Mucosa of descending colon (tissue), 3 donors: Measurements from ENCODE around the gene SLC10A7. TPM values are rescaled to one million over a fixed set of nuclear protein-coding genes. Genes with fewer than 3 reads are reported as not detected.

Source experiments
- ATAC-seq: fragments of 200-7000 bp; cut with Tn5 transposase; one replicate; pipeline ENCODE4 v1.9.1; 2020; ENCODE audit warnings: mild to moderate bottlenecking, moderate library complexity
- DNase-seq, 3 donors: peaks; one replicate each; pipeline ENCODE4 v3.0.0-alpha.2; 2020
- H3K36me3 ChIP-seq: fragments of 200-600 bp; one replicate; pipeline ENCODE4 v1.8.0; 2021; ENCODE audit warnings: low read depth, mild to moderate bottlenecking
- H3K4me1 ChIP-seq: fragments of 200-600 bp; one replicate; pipeline ENCODE4 v1.8.0; 2021; ENCODE audit warnings: low read depth, mild to moderate bottlenecking
- H3K4me3 ChIP-seq: fragments of 200-600 bp; one replicate; pipeline ENCODE4 v1.8.0; 2021; ENCODE audit warnings: mild to moderate bottlenecking
- H3K9me3 ChIP-seq: fragments of 200-600 bp; one replicate; pipeline ENCODE4 v1.8.0; 2021; ENCODE audit warnings: mild to moderate bottlenecking
- intact Hi-C, 2 donors: fragments of 100-400 bp; cut with DNase I in 1 of 2; cut with micrococcal nuclease in 1 of 2; formaldehyde crosslinking; loops; one replicate each; pipeline versions ENCODE4 v1.11.0 to v1.11.1; 2022; cut with DNase I, micrococcal nuclease
- total RNA-seq, 3 donors: library from RNA; stranded (reverse); fragmentation: NEBNext Ultra II Directional in 2 of 3; extraction: Animal tissue kit (Norgen Biotek cat#: 25700) in 2 of 3; gene quantifications; one replicate each; pipeline versions ENCODE4 v1.2.1 to v1.2.4, GENCODE V29; 2021 to 2023
- TF ChIP-seq, protein P1 (sequence below): fragments of 200-600 bp; IDR thresholded peaks from one replicate; pipeline ENCODE4 v1.8.0; 2022; ENCODE audit warnings: antibody characterized with exemption, mild to moderate bottlenecking
- donor health status: DM: no; HTN: no; CAD: no; lungs with moderate emphysema.
- donor health status: DM: no; HTN: no; CAD: no.
- donor health status: DM: no; HTN: yes; CAD: no.

Gene SLC10A7
- total RNA-seq, 3 donors from 2014 or later = 10.8 to 18.4 (median 18.1) TPM

DNA sequence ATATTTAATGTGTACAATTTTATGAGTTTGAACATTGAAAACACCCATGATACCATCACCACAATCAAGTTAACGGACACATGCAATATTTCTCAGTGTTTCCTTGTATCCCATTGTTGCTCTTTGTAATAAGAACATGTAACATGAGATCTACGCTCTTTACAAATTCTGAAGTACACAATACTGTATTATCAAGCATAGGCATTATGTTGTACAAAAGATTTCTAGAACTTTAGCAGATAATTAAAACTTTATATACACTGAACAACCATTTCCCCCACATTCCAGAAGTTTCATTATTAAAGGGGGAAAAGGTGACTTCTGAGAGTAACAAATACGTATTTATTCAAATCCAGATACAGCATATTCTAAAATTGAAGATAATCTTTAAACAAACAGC is 114.5 kb downstream of the SLC10A7 start:
- intact Hi-C loops = no loop called here
- ATAC-seq = no peak

DNA sequence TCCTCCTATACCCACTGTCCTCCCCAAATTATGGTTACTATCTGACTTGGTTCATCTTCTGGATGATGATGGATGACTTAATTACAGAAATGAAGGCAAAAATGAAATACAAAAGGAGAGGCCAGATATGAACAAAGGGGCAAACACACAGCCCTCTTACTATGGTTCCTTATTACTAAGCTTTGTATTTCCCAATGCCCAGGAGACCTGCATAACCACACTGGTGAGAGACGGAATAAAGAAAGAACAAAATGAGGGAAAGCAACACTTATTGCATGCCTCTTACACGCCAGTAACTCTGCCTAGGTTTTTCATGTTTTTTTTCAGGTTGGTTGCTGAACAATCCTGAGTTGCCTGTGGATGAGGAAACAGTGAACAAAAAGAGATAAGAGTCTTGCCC is 120.5 kb downstream of the SLC10A7 start:
- Histone ChIP-seq H3K4me3 (no peak overlapping the region), H3K4me1 (no peaks in the 10 kb centered on the region), H3K9me3 (no peaks in the 10 kb centered on the region), H3K36me3 (no peaks in the 10 kb centered on the region)
- ATAC-seq = no peak
- no peak for DNase-seq
- intact Hi-C loops = no loop called here
- TF ChIP-seq, protein P1, sequence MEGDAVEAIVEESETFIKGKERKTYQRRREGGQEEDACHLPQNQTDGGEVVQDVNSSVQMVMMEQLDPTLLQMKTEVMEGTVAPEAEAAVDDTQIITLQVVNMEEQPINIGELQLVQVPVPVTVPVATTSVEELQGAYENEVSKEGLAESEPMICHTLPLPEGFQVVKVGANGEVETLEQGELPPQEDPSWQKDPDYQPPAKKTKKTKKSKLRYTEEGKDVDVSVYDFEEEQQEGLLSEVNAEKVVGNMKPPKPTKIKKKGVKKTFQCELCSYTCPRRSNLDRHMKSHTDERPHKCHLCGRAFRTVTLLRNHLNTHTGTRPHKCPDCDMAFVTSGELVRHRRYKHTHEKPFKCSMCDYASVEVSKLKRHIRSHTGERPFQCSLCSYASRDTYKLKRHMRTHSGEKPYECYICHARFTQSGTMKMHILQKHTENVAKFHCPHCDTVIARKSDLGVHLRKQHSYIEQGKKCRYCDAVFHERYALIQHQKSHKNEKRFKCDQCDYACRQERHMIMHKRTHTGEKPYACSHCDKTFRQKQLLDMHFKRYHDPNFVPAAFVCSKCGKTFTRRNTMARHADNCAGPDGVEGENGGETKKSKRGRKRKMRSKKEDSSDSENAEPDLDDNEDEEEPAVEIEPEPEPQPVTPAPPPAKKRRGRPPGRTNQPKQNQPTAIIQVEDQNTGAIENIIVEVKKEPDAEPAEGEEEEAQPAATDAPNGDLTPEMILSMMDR = no peak

More for the DNA sequence above, 114.5 kb downstream of the SLC10A7 start:
- Histone ChIP-seq H3K4me1 (no peaks in the 10 kb centered on the region), H3K36me3 (no peaks in the 10 kb centered on the region), H3K9me3 (no peaks in the 10 kb centered on the region), H3K4me3 (no peak overlapping the region)
- TF ChIP-seq, protein P1 = no peak
- DNase-seq = no peak

DNA sequence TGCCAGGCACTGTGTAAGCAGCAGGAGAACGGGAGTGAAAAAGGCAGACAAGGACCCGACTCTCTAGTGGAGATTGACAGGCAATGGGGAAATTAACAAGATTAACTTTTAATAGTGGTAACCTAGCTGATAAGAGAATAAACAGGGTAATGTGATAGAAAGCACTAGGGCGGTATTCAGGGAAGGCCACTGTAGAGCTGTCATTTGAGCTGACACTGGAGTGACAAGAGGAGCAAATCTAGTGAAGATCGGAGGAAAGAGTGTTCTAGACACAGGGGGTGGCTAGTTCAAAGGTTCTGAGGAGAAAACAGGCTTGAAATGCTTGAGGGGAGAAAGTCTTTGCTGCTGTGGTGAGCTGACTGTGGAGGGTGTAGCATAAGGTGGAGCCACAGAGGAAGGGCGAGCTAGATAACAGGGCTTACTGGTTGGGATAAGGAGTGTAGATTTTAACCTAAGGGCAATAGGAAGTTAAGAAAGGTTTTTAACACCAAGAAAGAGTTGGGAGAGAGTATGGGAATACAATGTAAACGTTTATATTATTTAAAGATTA is 122.8 kb downstream of the SLC10A7 start:
- H3K4me1 ChIP-seq = no peaks in the 10 kb centered on the region
- ATAC-seq = no peak
- no peak for DNase-seq
- H3K4me3 ChIP-seq = no peak overlapping the region
- intact Hi-C loops = no loop called here
- H3K36me3 ChIP-seq = no peaks in the 10 kb centered on the region
- TF ChIP-seq, protein P1 = no peak
- no peaks in the 10 kb centered on the region for H3K9me3 ChIP-seq

DNA sequence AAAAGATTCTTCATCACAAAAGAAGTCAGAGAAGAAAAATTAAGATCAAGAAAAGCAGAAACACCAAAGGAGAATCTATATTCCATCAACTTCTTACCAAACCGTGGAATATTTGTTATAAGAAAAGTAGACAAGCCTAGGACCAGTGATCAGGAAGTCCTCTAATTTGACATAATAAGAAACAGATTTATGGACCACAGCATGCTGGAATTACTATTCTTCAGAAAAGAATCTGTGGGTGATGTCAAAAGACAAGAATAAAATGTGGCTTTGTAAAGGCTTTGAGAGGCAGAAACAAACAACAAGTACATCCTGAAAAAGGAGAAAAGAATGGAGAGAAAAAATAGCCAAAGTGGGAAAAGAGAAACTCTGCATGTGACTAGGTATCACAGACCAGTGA is 123.3 kb downstream of the SLC10A7 start:
- intact Hi-C loops = no loop called here
- DNase-seq = no peak
- ATAC-seq = no peak
- no peak overlapping the region for H3K4me3 ChIP-seq
- no peaks in the 10 kb centered on the region for H3K4me1 ChIP-seq
- TF ChIP-seq, protein P1 = no peak
- no peaks in the 10 kb centered on the region for H3K36me3 ChIP-seq
- no peaks in the 10 kb centered on the region for H3K9me3 ChIP-seq

DNA sequence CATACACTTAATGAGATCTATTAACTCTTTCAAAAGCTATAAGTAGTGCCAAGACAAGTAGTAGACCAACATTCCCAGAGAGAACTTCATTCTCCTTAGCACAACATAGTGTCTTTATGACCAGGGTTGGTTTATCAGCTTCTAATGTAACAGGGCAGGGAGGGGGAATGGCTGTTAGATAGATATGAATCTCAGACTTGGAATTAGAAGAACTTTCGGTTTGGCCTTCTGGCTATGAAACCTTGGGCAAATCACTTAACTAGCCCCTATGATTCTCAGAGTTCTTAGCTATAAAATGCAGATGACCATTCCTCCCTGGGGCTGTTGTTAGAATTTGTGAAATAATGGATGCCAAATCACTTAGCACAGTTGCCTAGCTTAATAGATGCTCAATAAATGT is 132.2 kb downstream of the SLC10A7 start:
- H3K4me3 ChIP-seq = no peak overlapping the region
- no peaks in the 10 kb centered on the region for H3K36me3 ChIP-seq
- DNase-seq = no peak
- intact Hi-C loops = no loop called here
- H3K9me3 ChIP-seq = no peaks in the 10 kb centered on the region
- H3K4me1 ChIP-seq = no peaks in the 10 kb centered on the region
- TF ChIP-seq, protein P1 = no peak
- no peak for ATAC-seq

DNA sequence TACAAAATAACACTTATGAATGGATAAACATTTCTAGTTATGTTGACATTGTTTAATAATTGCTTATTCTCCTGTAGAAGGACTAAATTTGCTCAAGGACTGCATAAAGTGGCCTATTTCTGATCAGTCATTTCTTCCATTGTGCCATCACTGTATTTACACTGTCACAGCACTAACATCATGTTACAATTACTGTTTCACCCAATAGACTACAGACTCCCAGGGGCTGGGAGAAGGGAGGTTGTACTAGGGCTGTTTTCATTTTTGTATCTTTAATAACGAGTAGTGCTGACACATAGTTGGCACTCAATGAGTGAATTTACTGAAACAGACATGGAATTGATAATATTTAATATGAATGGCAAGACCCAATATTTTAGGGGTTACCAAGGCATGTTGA is 139.5 kb downstream of the SLC10A7 start:
- Histone ChIP-seq H3K9me3 (no peaks in the 10 kb centered on the region), H3K36me3 (no peaks in the 10 kb centered on the region), H3K4me1 (no peaks in the 10 kb centered on the region), H3K4me3 (no peak overlapping the region)
- TF ChIP-seq, protein P1 = no peak
- intact Hi-C loops = no loop called here
- ATAC-seq (no peak), DNase-seq (no peak)
